Measurements from ENCODE around the gene ANGPTL2. TPM values are rescaled to one million over a fixed set of nuclear protein-coding genes. Genes with fewer than 3 reads are reported as not detected.

ANGPTL2 gene
- total RNA-seq, 4 donors from 2014 or later = 78.4 to 95.0 (median 87.3) TPM

GRCh38 chr9:127049044-127049443 is 73.4 kb downstream of the ANGPTL2 start:
- no peak for TF ChIP-seq CTCF (IDR thresholded peaks at IDR 0.05; ENCODE audit: low read depth)

DNA sequence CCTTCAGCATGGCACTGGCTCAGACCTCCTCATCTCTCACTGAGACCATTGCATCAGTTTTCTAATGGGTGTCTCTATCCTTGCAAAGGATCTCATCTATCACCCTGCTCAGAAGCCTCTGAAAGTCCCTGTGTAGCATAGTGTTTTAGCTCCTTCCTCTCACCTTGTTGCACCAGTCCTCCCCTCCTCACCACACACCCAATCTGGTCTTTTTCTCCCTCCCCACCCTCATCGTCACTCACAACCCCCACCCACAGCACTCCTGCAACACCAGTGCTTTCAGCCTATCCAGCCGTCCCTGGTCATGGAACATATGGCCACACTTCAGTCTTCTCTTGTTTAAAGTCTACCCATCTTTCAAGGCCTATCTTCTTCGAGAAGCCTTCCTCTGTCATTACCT is 74.5 kb downstream of the ANGPTL2 start:
- TF ChIP-seq CTCF (IDR thresholded peaks at IDR 0.05; ENCODE audit: low read depth) = no peak

DNA sequence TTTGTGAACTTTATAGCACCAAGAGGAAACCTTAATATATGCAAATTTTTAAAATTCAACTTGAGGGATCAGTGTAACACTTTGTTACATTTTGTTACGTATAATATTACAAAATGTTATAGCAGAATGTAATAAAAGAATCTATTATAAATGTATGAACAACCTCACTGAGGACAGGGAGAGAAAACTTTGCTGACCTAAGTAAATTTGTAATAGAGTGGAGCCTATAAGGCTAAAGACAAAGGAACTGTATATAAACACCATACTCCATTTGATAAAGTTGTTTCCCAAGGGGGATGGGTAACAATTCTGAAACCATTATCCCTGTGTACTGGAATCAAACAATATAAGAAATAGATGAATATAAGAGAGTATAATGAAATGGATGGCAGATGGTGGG is 77.3 kb downstream of the ANGPTL2 start:
- TF ChIP-seq CTCF (IDR thresholded peaks at IDR 0.05; ENCODE audit: low read depth) = no peak

DNA sequence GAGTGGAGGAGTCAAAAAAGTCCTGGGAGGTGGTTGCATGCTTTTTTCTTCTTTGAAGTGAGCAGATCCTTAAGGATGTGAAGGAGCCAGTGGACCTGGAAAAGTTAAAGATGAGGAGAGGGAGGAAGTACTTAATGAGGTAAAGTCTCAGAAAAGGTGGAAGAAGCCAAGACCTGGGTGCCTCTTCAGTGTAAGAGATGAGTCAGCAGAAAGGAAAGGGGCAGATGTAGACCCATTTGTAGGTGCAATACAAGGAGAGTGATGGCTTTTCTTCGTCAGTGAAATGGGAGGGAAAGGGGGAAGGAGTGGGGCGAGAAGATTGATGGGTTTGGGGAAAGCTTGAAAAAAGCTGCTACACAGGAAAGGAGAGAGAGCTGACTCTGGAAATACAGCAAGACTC is 82.9 kb downstream of the ANGPTL2 start:
- TF ChIP-seq CTCF (IDR thresholded peaks at IDR 0.05; ENCODE audit: low read depth) = no peak

DNA sequence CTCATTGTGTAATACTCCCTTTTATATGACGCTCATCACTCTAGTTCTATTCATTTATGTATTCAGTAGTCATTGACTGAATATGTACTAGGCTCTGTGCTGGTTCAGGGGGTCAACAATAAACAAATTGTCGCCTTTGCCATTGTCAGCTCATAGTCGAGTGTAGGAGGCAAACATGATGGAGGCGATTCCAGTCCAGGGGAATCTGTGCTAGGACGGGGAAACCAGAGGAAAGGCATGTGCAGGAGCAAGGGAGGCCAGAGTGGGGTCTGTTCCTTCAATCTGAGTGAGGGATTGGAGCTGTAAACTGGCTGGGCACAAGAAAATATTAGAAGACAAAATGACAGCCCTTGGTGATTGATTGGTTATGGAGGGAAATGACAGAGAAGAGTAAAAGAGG is 83.9 kb downstream of the ANGPTL2 start:
- no peak for TF ChIP-seq CTCF (IDR thresholded peaks at IDR 0.05; ENCODE audit: low read depth)

Other genes with a start within 250 kb of the ANGPTL2 start
- 10 to 100 TPM in 1 of 4 donors, 1 to 10 TPM in 3; 4.7 to 18.1 (median 5.0) TPM for gene RALGPS1, start 207.9 kb downstream of the ANGPTL2 start, total RNA-seq
- 10 to 100 TPM in 2 of 4 donors, 1 to 10 TPM in 2; 9.3 to 20.9 (median 14.7) TPM for gene GARNL3, start 142.1 kb upstream of the ANGPTL2 start, total RNA-seq

All from subcutaneous adipose tissue (tissue), 4 donors.